Hematopoietic multipotent progenitor cell treated with erythropoietin and hydrocortisone succinate and interleukin-3 and kit ligand, for 15 days (in vitro differentiated cells): ENCODE data around the gene PSMA7.
"Not testable (repeated sequence)": the region's sequence is repeated elsewhere in the genome, so short reads cannot be mapped to it uniquely, and the experiment has no call there.

Experiments used
- DNase-seq: peaks from one replicate; pipeline ENCODE4 v3.0.0-alpha.2; 2015; ENCODE audit warnings: low spot score

The PSMA7 gene

GRCh38 chr20:62155428-62156253 lies 12.4 kb upstream of the PSMA7 start:
- DNase-seq: no peak

- DNase-seq: no peak
Observed at GRCh38 chr20:62151835-62152364, 8.7 kb upstream of the PSMA7 start.

DNA sequence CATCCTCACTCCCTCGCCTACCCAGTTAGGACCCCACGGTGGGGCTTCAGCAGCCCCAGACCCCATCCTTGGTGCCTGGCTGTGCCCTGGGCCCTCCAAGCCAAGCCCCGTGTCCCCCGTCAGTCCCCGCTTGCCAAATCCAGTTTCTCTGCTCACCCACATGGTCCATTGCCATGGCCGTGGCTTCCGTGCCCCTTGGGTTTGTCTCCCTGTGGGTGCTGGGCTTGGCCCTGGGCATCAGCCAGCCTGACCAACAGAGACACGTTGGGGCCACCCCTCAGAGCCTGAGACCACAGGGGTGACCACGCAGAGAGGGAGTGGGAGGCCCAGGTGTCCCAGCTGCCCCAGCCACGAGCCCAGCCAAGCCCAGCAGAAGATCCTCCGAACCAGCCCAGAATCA lies 8.0 kb upstream of the PSMA7 start:
- no peak for DNase-seq

DNA sequence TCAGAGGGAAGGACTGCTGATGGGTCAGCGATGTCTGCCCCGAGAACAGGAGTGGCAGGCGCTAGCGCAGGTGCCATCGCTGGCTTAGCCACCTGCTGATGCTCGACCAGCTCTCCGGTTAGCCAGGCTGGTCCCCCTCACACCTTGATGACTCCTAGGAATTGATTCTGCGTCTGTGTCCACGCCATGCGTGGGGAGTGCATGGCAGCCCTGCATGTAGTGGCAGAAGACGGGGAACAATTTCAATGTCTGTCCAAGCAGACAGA lies 7.0 kb upstream of the PSMA7 start:
- no peak for DNase-seq

DNA sequence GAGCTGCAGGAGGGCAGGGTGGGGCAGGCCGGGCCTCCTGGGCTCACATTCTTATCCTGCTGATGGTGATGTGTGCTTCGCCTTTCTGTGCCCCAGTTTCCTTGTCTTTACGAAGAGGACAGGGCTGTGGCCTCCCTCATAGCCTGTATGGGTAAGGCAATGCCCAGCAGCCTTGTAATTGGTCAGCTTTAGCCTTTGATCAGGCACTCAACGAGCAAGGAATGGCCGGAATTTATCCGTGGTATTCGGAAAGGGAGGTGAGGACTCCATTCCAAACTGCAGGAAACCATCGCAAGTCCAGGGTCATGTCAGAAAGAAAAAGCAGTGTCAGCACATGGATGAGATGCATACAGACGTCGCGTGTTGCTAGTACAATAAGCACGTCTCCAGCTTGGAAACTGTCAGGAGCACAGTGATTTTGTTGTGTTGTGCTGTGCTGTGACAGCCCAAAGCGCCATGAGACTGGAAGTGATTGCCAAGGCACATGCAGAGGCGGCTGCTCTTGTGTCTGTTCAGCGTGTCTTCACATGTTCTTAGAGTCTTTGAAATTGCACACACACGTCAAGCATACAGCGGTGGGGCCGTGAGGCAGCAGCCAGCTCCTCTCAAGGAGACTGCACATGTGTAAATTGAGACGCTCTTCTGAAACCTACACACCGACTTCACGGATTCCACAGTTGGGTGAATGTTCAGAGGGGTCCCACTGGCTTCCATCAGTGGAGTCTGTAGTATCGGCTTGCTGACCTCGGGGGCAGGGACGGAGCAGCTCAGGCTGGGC lies 6.5 kb upstream of the PSMA7 start:
- no peak for DNase-seq

- no peak for DNase-seq
Observed at GRCh38 chr20:62148908-62149314, 5.7 kb upstream of the PSMA7 start.

DNA sequence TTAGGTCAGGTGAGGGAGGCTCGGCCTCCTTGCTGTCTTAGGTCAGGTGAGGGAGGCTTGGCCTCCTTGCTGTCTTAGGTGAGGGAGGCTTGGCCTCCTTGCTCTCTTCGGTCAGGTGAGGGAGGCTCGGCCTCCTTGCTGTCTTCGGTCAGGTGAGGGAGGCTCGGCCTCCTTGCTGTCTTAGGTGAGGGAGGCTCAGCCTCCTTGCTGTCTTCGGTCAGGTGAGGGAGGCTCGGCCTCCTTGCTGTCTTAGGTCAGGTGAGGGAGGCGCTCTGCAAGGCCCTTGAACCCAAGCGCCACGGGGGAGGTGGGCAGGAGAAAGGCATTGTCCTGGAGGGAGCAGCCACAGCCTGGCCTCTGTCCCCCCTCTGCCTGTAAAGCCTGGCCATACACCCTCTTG lies 5.2 kb upstream of the PSMA7 start:
- not testable (repeated sequence) for DNase-seq

GRCh38 chr20:62147528-62147927 lies 4.3 kb upstream of the PSMA7 start:
- no peak for DNase-seq

- DNase-seq: no peak
Observed at GRCh38 chr20:62147125-62147524, 3.9 kb upstream of the PSMA7 start.

DNA sequence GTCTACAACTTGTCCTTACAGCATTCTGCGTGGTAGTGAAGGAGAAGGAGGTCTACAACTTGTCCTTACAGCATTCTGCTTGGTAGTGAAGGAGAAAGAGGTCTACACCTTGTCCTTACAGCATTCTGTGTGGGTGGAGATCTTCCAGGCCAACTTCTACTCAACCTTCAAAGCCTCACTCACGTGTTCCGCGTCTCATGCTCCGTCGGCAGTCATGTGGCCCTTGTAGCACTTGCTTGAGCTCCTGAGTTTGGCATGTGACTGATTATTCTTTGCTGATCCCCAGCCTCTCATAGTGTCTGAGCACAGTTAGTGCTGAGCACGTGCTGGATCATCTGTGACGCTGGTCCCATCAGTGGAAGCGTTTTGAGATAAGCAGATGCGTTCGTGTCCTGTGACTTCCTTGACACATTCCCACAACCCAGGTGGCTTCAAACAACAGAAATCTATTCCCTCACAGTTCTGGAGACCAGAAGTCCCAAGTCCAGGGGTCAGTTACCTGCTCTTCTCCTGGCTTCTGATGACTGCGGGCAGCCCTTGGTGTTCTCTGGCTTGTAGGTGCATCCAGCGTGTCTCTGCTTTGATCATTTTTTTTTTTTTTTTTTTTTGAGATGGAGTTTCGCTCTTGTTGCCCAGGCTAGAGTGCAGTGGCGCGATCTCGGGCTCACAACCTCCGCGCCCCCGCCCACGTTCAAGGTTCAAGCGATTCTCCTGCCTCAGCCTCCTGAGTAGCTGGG lies 3.0 kb upstream of the PSMA7 start:
- peak; percentile 32 for DNase-seq

DNA sequence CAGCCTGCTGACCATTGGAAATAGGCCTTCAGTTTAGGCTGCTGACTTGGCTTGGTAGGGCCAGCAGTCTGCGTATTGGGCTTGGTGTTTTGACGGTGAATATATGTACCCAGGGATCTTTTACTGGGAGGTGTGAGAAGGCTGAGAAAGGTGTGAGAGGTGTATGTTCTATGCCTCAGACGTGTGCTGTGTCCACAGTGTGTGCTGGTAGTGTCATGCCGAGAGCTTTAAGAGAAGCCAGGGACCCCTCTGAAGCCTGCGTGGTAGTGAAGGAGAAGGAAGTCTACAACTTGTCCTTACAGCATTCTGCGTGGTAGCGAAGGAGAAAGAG lies 2.5 kb upstream of the PSMA7 start:
- no peak for DNase-seq

GRCh38 chr20:62143957-62144825 lies 997 bp upstream of the PSMA7 start:
- DNase-seq: peak; percentile 58

- DNase-seq: peak; percentile 13
Observed at GRCh38 chr20:62142252-62143080, 728 bp downstream of the PSMA7 start.

DNA sequence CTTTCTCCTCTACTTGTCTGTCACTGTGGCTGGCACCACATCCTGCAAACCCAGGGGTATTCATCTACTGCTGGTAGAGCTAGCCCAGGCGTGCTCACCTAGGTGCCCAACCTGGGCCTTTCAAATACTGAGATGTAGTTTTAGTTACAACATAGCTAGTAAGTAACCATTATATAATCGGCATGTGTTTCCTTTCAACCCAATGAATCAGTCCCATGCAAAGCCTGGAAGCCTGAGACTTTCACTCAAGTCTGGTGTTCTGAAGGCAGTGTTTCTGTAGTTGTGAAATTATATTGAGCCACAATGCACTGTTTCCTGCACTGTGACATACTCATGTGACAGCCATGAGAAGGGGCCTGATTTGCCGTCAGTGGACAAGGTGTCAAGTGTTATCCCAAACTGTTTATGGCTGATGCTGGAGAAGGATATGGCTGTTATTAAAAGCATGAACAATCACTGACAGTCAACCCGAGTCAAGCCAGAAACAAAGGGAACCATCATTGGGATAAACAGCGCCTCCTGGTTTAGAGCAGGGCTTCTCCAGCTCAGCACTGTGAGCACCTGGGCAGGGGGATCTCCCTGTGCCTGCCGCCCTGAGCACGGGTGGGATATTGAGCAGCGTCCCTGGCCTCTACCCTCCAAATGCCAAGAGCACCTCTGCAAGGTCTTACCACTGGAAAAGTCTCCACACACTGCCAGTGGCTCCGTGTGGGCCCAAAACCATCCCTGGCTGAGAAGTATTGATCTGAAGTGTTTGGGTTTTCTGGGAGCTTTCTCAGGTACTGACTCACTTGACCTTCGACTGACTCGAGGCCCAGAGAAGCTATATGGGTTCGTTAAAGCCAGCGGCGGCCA lies 1.6 kb downstream of the PSMA7 start:
- DNase-seq: peak; percentile 19

DNA sequence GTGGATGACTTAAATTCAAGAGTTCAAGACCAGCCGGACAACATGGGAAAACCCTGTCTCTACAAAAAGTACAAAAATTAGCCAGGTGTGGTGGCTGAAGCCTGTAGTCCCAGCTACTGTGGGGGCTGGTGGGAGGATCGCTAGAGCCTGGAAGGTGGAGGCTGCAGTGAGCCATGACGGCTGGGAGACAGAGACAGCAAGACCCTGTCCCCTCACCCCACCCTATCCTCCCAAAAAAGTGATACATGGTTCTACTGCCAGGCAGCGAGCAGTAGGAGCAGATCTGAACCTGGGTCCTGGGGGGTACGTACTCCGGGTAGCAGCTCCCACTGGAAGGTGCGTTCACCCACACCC lies 2.2 kb downstream of the PSMA7 start:
- DNase-seq: no peak

GRCh38 chr20:62139636-62140035 lies 3.6 kb downstream of the PSMA7 start:
- DNase-seq: no peak

GRCh38 chr20:62138912-62139311 lies 4.3 kb downstream of the PSMA7 start:
- DNase-seq: no peak

- DNase-seq: no peak
Observed at GRCh38 chr20:62138204-62138543, 5.0 kb downstream of the PSMA7 start.

GRCh38 chr20:62137478-62138203 lies 5.6 kb downstream of the PSMA7 start:
- DNase-seq: no peak

GRCh38 chr20:62137092-62137384 lies 6.2 kb downstream of the PSMA7 start:
- DNase-seq: no peak
